Common myeloid progenitor, CD34-positive (primary cell): Measurements from ENCODE around the gene KDM4C.

ENCODE experiments used
- CTCF ChIA-PET: fragments of 350-600 bp; sonication (Branson Sonifier 250); formaldehyde crosslinking; loops from one replicate; lab custom pipeline; 2021; ENCODE audit warnings: antibody characterized with exemption; lab: Charles Lee
- POLR2A ChIA-PET: fragments of 350-600 bp; sonication (Branson Sonifier 250); formaldehyde crosslinking; loops from one replicate; lab custom pipeline; 2021; ENCODE audit warnings: antibody characterized with exemption; lab: Charles Lee
- DNase-seq, 3 donors: peaks; one replicate each; pipeline versions ENCODE4 v3.0.0 to v3.0.0-alpha.2; 2013
- H3K27ac ChIP-seq, 2 experiments: 1 replicate in 1 of 2; 2 replicates in 1 of 2; pipeline ENCODE4 v1.7.0; 2013; ENCODE audit warnings: inconsistent platforms in 2 of 2, low read length in 2 of 2, mild to moderate bottlenecking in 2 of 2, low read depth in 1 of 2, moderate library complexity in 1 of 2; ENCODE audit not compliant: severe bottlenecking in 2 of 2, insufficient read depth in 1 of 2, poor library complexity in 1 of 2
- H3K27me3 ChIP-seq, 5 experiments: replicated peaks in 2 of 5; 1 replicate in 3 of 5; 2 replicates in 2 of 5; pipeline versions ENCODE4 v1.6.1 to v1.7.0; 2013; ENCODE audit warnings: low read length in 4 of 5, mild to moderate bottlenecking in 2 of 5, moderate library complexity in 2 of 5, inconsistent platforms in 1 of 5; ENCODE audit not compliant: insufficient read depth in 5 of 5, control insufficient read depth in 4 of 5
- H3K36me3 ChIP-seq, 4 experiments: 1 replicate in 2 of 4; 2 replicates in 2 of 4; pipeline versions ENCODE4 v1.6.1 to v1.7.0; 2013; ENCODE audit warnings: low read length in 3 of 4, control low read depth in 1 of 4, mild to moderate bottlenecking in 1 of 4; ENCODE audit not compliant: control insufficient read depth in 4 of 4, insufficient read depth in 4 of 4
- H3K4me1 ChIP-seq, 4 experiments: 1 replicate in 3 of 4; 2 replicates in 1 of 4; pipeline versions ENCODE4 v1.6.1 to v1.7.1; 2013; ENCODE audit warnings: low read length in 3 of 4, mild to moderate bottlenecking in 3 of 4, control low read depth in 1 of 4, inconsistent platforms in 1 of 4, moderate library complexity in 1 of 4; ENCODE audit not compliant: control insufficient read depth in 4 of 4, insufficient read depth in 4 of 4; ENCODE audit errors: control extremely low read depth in 1 of 4
- H3K4me3 ChIP-seq, 7 experiments: 1 replicate in 4 of 7; 2 replicates in 3 of 7; pipeline versions ENCODE4 v1.5.1 to v1.7.0; 2013; ENCODE audit warnings: mild to moderate bottlenecking in 7 of 7, low read length in 6 of 7, moderate library complexity in 6 of 7, inconsistent platforms in 2 of 7, low read depth in 2 of 7, control low read depth in 1 of 7; ENCODE audit not compliant: insufficient read depth in 4 of 7, control insufficient read depth in 1 of 7; ENCODE audit errors: extremely low read depth in 1 of 7
- H3K9me3 ChIP-seq, 5 experiments: 1 replicate in 4 of 5; 2 replicates in 1 of 5; pipeline versions ENCODE4 v1.6.1 to v1.7.1; 2013; ENCODE audit warnings: low read length in 4 of 5, mild to moderate bottlenecking in 2 of 5, inconsistent platforms in 1 of 5, low read depth in 1 of 5, moderate library complexity in 1 of 5; ENCODE audit not compliant: control insufficient read depth in 4 of 5, insufficient read depth in 2 of 5; ENCODE audit errors: control extremely low read depth in 1 of 5
- WGBS: methylation state at CpG from one replicate; pipeline ENCODE4 v1.1.5; 2013; ENCODE audit not compliant: insufficient coverage; 5-methylcytosine and 5-hydroxymethylcytosine counted together

KDM4C gene

GRCh38 chr9:7129391-7129790, 371.6 kb downstream of the KDM4C start:
- ChIA-PET CTCF (no interaction called here), POLR2A (no interaction called here)
- Histone ChIP-seq H3K36me3 (peaks cover 8 to 37% (median 19%) of the 10 kb centered on the region in 4 experiments), H3K27ac (no peak overlapping the region), H3K27me3 (no peaks in the 10 kb centered on the region), H3K4me1 (no peaks in the 10 kb centered on the region), H3K4me3 (no peak overlapping the region), H3K9me3 (no peaks in the 10 kb centered on the region)
- DNase-seq = no peak
- WGBS = no CpG with 5 or more reads among the region's 2 CpGs

GRCh38 chr9:7130266-7130820, 372.6 kb downstream of the KDM4C start:
- H3K36me3 ChIP-seq = peaks cover 5 to 44% (median 20%) of the 10 kb centered on the region in 4 experiments

DNA sequence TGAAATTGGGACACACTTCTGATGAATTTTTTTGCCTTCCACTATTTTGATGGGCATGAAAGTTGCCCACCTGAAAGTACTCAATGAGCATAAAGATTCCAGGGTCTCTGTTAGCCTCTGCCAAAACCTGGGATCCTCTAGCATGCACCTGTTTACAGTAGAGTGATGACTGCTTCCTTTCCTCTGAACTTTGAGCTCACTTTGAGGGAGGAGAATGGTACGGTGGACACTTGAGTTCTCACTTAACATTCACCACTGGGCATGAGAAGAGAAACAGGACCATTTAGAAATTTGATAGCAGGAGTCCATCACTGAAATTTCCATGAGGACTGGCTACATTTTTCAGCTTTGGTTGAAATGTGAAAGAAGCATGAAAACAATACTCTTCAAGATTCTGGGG, 374.8 kb downstream of the KDM4C start:
- POLR2A ChIA-PET = no interaction called here
- Histone ChIP-seq H3K4me1 (no peaks in the 10 kb centered on the region), H3K4me3 (no peak overlapping the region), H3K9me3 (no peaks in the 10 kb centered on the region), H3K27ac (no peak overlapping the region), H3K36me3 (peaks cover 11 to 47% (median 20%) of the 10 kb centered on the region in 4 experiments), H3K27me3 (no peaks in the 10 kb centered on the region)
- WGBS = no CpG with 5 or more reads among the region's 1 CpG
- CTCF ChIA-PET = no interaction called here
- DNase-seq = no peak

More at GRCh38 chr9:7130266-7130820, 372.6 kb downstream of the KDM4C start:
- ChIA-PET CTCF (interaction anchor here (0.6 kb wide), 1 partner anchor 1602 kb away, joined by 3 read pairs; no protein-coding TSS in a partner anchor), POLR2A (interaction anchor here (0.6 kb wide), 1 partner anchor 1662 kb away, joined by 4 read pairs; no protein-coding TSS in a partner anchor)
- no peaks in the 10 kb centered on the region for H3K4me1 ChIP-seq
- H3K4me3 ChIP-seq = no peak overlapping the region
- no peaks in the 10 kb centered on the region for H3K27me3 ChIP-seq
- WGBS = 95% methylated on average over 2 of the region's 4 CpGs
- H3K9me3 ChIP-seq = no peaks in the 10 kb centered on the region
- DNase-seq = no peak
- H3K27ac ChIP-seq = no peak overlapping the region

DNA sequence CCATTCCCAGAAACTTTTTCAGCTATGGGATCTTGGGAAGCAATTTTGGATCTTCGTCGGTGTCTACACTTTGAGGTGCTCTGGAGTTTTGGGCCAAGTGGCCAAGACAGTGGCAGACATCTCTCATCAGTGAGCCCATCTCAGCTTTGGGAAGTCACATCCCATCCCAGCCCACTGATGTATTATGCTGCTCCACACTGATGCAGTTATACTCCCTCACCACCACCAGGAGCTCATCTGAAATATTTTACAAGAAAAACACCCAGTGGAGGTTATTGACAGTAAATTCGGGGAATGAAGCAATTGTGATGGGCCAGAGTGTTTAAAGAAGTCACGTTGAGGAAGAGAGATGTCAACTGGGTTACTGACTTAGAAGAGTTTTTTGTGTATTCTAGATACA, 378.0 kb downstream of the KDM4C start:
- WGBS = 96% methylated on average over 4 of the region's 4 CpGs
- H3K4me1 ChIP-seq = no peaks in the 10 kb centered on the region
- H3K27ac ChIP-seq = no peak overlapping the region
- H3K4me3 ChIP-seq = no peak overlapping the region
- no peaks in the 10 kb centered on the region for H3K9me3 ChIP-seq
- peaks cover 5 to 27% (median 7%) of the 10 kb centered on the region in 4 experiments for H3K36me3 ChIP-seq
- ChIA-PET POLR2A (no interaction called here), CTCF (interaction anchor here (0.9 to 1.0 kb wide), 2 partner anchors 12 to 225 kb away, joined by 3 to 4 read pairs; no protein-coding TSS in a partner anchor)
- DNase-seq = no peak
- H3K27me3 ChIP-seq = no peaks in the 10 kb centered on the region

DNA sequence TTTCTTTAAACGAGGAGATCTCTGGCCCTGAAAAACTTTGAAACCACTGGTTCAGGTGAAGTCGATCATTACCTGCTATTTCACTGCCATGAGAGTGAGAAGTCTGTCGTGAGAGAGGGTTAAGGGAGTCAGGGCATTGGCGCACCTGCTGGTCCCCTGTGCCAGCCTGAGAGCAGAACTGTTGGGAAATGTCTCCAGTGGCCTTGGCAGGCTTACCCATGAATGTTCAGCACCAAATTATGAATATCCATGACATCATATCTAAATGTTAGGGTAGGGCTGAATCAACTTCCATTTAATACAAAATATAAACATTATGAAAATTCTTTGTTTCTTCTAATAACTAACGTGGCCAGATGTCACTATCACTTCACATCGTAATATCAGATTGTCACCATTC, 379.3 kb downstream of the KDM4C start:
- DNase-seq = no peak
- no peaks in the 10 kb centered on the region for H3K27me3 ChIP-seq
- no peak overlapping the region for H3K4me3 ChIP-seq
- ChIA-PET POLR2A (no interaction called here), CTCF (no interaction called here)
- 100% methylated on average over 5 of the region's 6 CpGs for WGBS
- H3K27ac ChIP-seq = no peak overlapping the region
- no peaks in the 10 kb centered on the region for H3K9me3 ChIP-seq
- no peaks in the 10 kb centered on the region for H3K4me1 ChIP-seq
- peaks cover 5 to 27% (median 7%) of the 10 kb centered on the region in 4 experiments for H3K36me3 ChIP-seq

DNA sequence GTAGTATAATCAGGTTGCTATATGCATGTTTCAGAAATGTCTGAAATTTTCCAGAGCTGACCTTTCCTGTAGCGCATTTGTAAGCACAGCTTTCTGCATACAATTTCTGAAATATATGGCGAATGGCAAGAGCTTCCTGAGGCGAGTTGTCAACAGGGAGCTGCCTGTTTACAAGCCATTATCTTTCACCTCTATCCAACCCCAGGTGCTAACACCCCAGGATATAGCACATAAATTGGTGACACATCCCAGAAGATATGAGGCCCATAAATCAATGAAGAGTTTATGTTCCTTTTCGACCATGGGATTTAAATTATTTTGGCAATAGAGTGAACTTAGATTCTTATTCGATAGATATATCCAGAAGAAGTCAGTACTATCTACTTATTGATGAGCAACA, 379.8 kb downstream of the KDM4C start:
- Histone ChIP-seq H3K27me3 (no peaks in the 10 kb centered on the region), H3K4me3 (no peak overlapping the region), H3K4me1 (no peaks in the 10 kb centered on the region), H3K27ac (no peak overlapping the region), H3K36me3 (peaks cover 5 to 29% (median 7%) of the 10 kb centered on the region in 4 experiments), H3K9me3 (no peaks in the 10 kb centered on the region)
- DNase-seq = no peak
- WGBS = 100% methylated on average over 3 of the region's 5 CpGs
- POLR2A ChIA-PET = no interaction called here
- CTCF ChIA-PET = no interaction called here

DNA sequence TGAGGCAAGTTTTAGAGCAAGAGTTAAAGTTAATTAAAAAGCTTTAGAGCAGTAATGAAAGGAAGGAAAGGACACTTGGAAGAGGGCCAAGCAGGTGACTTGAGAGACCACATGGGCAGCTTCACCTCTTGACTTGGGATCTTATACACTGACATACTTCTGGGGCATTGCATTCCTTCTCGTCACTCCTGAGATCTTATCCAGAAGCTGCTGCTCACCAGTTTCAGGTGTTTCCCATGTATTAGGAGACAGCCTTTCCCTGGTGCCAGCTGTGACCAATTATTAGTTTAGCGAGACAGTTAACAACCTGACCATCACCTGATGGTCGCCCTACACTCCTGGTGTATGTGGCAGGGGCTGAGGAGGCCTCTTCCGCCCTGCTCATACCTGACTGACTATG, 382.1 kb downstream of the KDM4C start:
- Histone ChIP-seq H3K36me3 (peaks cover 3 to 16% (median 6%) of the 10 kb centered on the region in 4 experiments), H3K4me1 (no peaks in the 10 kb centered on the region), H3K27ac (no peak overlapping the region), H3K9me3 (no peaks in the 10 kb centered on the region), H3K27me3 (no peaks in the 10 kb centered on the region), H3K4me3 (no peak overlapping the region)
- CTCF ChIA-PET = no interaction called here
- POLR2A ChIA-PET = no interaction called here
- DNase-seq = no peak
- WGBS = 100% methylated on average over 3 of the region's 4 CpGs
